HepG2 (cell line): ENCODE results near the gene SHANK3. TPM values are rescaled to one million over a fixed set of nuclear protein-coding genes. Genes with fewer than 3 reads are reported as not detected.

Experiments used
- ATAC-seq: fragments of 200-7000 bp; cut with Tn5 transposase; 3 replicates; pipeline ENCODE4 v1.9.1; 2020; ENCODE audit warnings: mild to moderate bottlenecking, moderate library complexity
- BruUV-seq: library from RNA; stranded (reverse); fragments of 400-500 nt; replicated peaks from 2 replicates; lab custom pipeline; 2021; lab: Mats Ljungman, UMichigan
- CTCF ChIA-PET: fragments of 300-600 bp; formaldehyde crosslinking; extraction: SDS; loops from one replicate; lab custom pipeline; 2021; ENCODE audit warnings: low total read pairs, inconsistent platforms, low intra/inter-chr PET ratio; lab: Yijun Ruan, JAX
- POLR2A ChIA-PET: fragments of 350-600 bp; sonication (Branson Sonifier 250); formaldehyde crosslinking; loops from one replicate; lab custom pipeline; 2020; ENCODE audit warnings: antibody characterized with exemption, inconsistent platforms; lab: Yijun Ruan, JAX
- DNase-seq: peaks from one replicate; pipeline ENCODE4 v3.0.0-alpha.2; 2015; ENCODE audit warnings: low spot score
- FAIRE-seq: peaks from 3 replicates; lab custom pipeline; 2011; peaks lifted over from hg19 to GRCh38; lab: Jason Lieb, UNC
- H2AFZ ChIP-seq: one replicate; pipeline ENCODE4 v1.6.1; 2011; ENCODE audit warnings: low read length, inconsistent platforms
- H3K27ac ChIP-seq: fragments of 300-600 bp; 3 replicates; pipeline ENCODE4 v1.8.0; 2011; ENCODE audit warnings: mixed run types, mild to moderate bottlenecking, mixed read lengths, low read length, inconsistent platforms; ENCODE audit not compliant: insufficient read depth; ENCODE audit errors: extremely low read length
- H3K27me3 ChIP-seq, 2 experiments: fragments of 200-600 bp in 1 of 2; 2 replicates in 1 of 2; 3 replicates in 1 of 2; pipeline versions ENCODE4 v1.6.0 to v1.8.0; 2011; ENCODE audit warnings: low read length in 2 of 2, mild to moderate bottlenecking in 2 of 2, moderate library complexity in 2 of 2, inconsistent platforms in 1 of 2; ENCODE audit not compliant: insufficient read depth in 2 of 2, control insufficient read depth in 1 of 2
- H3K36me3 ChIP-seq, 2 experiments: fragments of 200-600 bp in 1 of 2; replicated peaks in 1 of 2; 2 replicates in 1 of 2; 3 replicates in 1 of 2; pipeline versions ENCODE4 v1.5.1 to v1.8.0; 2011; ENCODE audit warnings: low read length in 2 of 2, inconsistent platforms in 1 of 2; ENCODE audit not compliant: insufficient read depth in 2 of 2, control insufficient read depth in 1 of 2
- H3K4me1 ChIP-seq: 2 replicates; pipeline ENCODE4 v1.5.1; 2012; ENCODE audit warnings: low read length, inconsistent platforms; ENCODE audit not compliant: insufficient read depth
- H3K4me2 ChIP-seq: 2 replicates; pipeline ENCODE4 v1.6.0; 2011; ENCODE audit warnings: low read depth, low read length, inconsistent platforms
- H3K4me3 ChIP-seq, 3 experiments: fragments of 200-600 bp in 1 of 3; sonication (generic), shearing (Covaris generic) in 1 of 3; replicated peaks in 1 of 3; 2 replicates each; pipeline ENCODE4 v1.5.1; 2011 to 2016; ENCODE audit warnings: low read length in 3 of 3, inconsistent platforms in 2 of 3, low read depth in 2 of 3, mild to moderate bottlenecking in 2 of 3, control low read depth in 1 of 3, mixed read lengths in 1 of 3; ENCODE audit not compliant: insufficient read depth in 1 of 3
- H3K79me2 ChIP-seq: one replicate; pipeline ENCODE4 v1.6.1; 2011; ENCODE audit warnings: low read length, inconsistent platforms; ENCODE audit not compliant: insufficient read depth
- H3K9ac ChIP-seq: 2 replicates; pipeline ENCODE4 v1.6.0; 2011; ENCODE audit warnings: mild to moderate bottlenecking, low read depth, low read length, inconsistent platforms; ENCODE audit not compliant: insufficient read depth
- H3K9me3 ChIP-seq: 2 replicates; pipeline ENCODE4 v1.5.1; 2012; ENCODE audit warnings: mild to moderate bottlenecking, low read length
- H4K20me1 ChIP-seq: 2 replicates; pipeline ENCODE4 v1.6.0; 2011; ENCODE audit warnings: inconsistent platforms, mild to moderate bottlenecking, low read length, moderate library complexity; ENCODE audit not compliant: insufficient read depth
- ETV5 ChIP-seq: IDR thresholded peaks from 2 replicates; pipeline ENCODE4 v1.6.1; 2018; ENCODE audit warnings: missing biosample characterization, missing genetic modification reagents, inconsistent platforms, borderline replicate concordance
- GABPA ChIP-seq, 2 experiments: IDR thresholded peaks; 2 replicates each; pipeline ENCODE4 v1.6.1; 2011 to 2016; ENCODE audit warnings: low read depth in 2 of 2, low read length in 1 of 2, missing biosample characterization in 1 of 2, missing genetic modification characterization in 1 of 2
- HNRNPK ChIP-seq: fragments of 200-400 bp; formaldehyde crosslinking; IDR thresholded peaks from 2 replicates; pipeline ENCODE4 v1.6.1; 2018; ENCODE audit warnings: low read length, low read depth, moderate library complexity, mild to moderate bottlenecking; ENCODE audit not compliant: poor library complexity, severe bottlenecking
- JUND ChIP-seq: sonication (generic); formaldehyde crosslinking; IDR thresholded peaks from 2 replicates; pipeline ENCODE4 v1.8.0; 2022; ENCODE audit warnings: mild to moderate bottlenecking, missing genetic modification reagents
- KDM4B ChIP-seq: sonication (generic); formaldehyde crosslinking; IDR thresholded peaks from 2 replicates; pipeline ENCODE4 v1.4.0; 2020; ENCODE audit warnings: missing genetic modification reagents
- LCORL ChIP-seq, 2 experiments: fragments of 450-650 bp in 1 of 2; sonication (generic) in 1 of 2; formaldehyde crosslinking in 1 of 2; IDR thresholded peaks; 2 replicates each; pipeline versions ENCODE4 v1.5.0 to v1.6.1; 2017 to 2020; ENCODE audit warnings: antibody characterized with exemption in 1 of 2, missing genetic modification reagents in 1 of 2
- MBD4 ChIP-seq: IDR thresholded peaks from 2 replicates; pipeline ENCODE4 v1.6.1; 2012; ENCODE audit warnings: low read length, inconsistent platforms, borderline replicate concordance
- MEF2D ChIP-seq: sonication (generic); formaldehyde crosslinking; IDR thresholded peaks from 2 replicates; pipeline ENCODE4 v1.5.1; 2020; ENCODE audit warnings: mild to moderate bottlenecking, missing genetic modification reagents
- PRDM4 ChIP-seq: sonication (generic); formaldehyde crosslinking; IDR thresholded peaks from 2 replicates; pipeline ENCODE4 v1.9.0; 2021; ENCODE audit warnings: missing genetic modification reagents, borderline replicate concordance
- SALL1 ChIP-seq: sonication (generic); formaldehyde crosslinking; IDR thresholded peaks from 2 replicates; pipeline ENCODE4 v1.8.0; 2022; ENCODE audit warnings: mild to moderate bottlenecking, missing genetic modification reagents
- ZFP90 ChIP-seq: sonication (generic); formaldehyde crosslinking; IDR thresholded peaks from 2 replicates; pipeline ENCODE4 v1.8.0; 2022; ENCODE audit warnings: missing genetic modification reagents, mild to moderate bottlenecking, inconsistent platforms, borderline replicate concordance
- ZNF605 ChIP-seq: sonication (generic); formaldehyde crosslinking; IDR thresholded peaks from 2 replicates; pipeline ENCODE4 v1.8.0; 2022; ENCODE audit warnings: mild to moderate bottlenecking, missing genetic modification reagents
- ZSCAN5A ChIP-seq: sonication (generic); formaldehyde crosslinking; IDR thresholded peaks from 2 replicates; pipeline ENCODE4 v1.8.0; 2022; ENCODE audit warnings: mild to moderate bottlenecking, missing genetic modification reagents, borderline replicate concordance
- WGBS: methylation state at CpG from one replicate; pipeline ENCODE4 v1.1.6; 2017; ENCODE audit warnings: low lambda C conversion rate; 5-methylcytosine and 5-hydroxymethylcytosine counted together
- in situ Hi-C: cut with HindIII; loops from 2 replicates; pipeline ENCODE4 v1.10.0; 2017; ENCODE audit warnings: low pct_unique_long_range_greater_than_20kb; ENCODE audit not compliant: extremely low pct_ligation_motif_present
- intact Hi-C: fragments of 100-400 bp; cut with micrococcal nuclease; formaldehyde crosslinking; loops from one replicate; pipeline ENCODE4 v1.10.0; 2022; ENCODE audit not compliant: unreplicated experiment
- polyA plus RNA-seq, 8 experiments: library from polyadenylated mRNA; depleted of rRNA in 3 of 8; stranded (reverse) in 7 of 8; unstranded in 1 of 8; fragments of >200 nt; fragmentation: Illumina TruSeq in 4 of 8; extraction: Trizol in 4 of 8; gene quantifications; 2 replicates each; pipeline versions ENCODE4 v1.2.1 to v1.2.3, GENCODE V29; 2011 to 2016; ENCODE audit warnings: low read depth in 4 of 8, missing spikeins in 1 of 8, mixed read lengths in 1 of 8; ENCODE audit not compliant: insufficient read depth in 1 of 8
- total RNA-seq, 5 experiments: library from RNA; depleted of rRNA; stranded (reverse); fragments of >200 nt; fragmentation: Illumina TruSeq; extraction: Trizol; gene quantifications; 2 replicates each; pipeline ENCODE4 v1.2.3, GENCODE V29; 2016; ENCODE audit warnings: low read depth in 1 of 5
- TF ChIP-seq, protein P1 (sequence below): sonication (generic); formaldehyde crosslinking; IDR thresholded peaks from 2 replicates; pipeline ENCODE4; 2020; ENCODE audit warnings: missing genetic modification reagents, mild to moderate bottlenecking, borderline replicate concordance
- TF ChIP-seq, protein P2 (sequence below): sonication (generic); formaldehyde crosslinking; IDR thresholded peaks from 2 replicates; pipeline ENCODE4 v1.9.0; 2022; ENCODE audit warnings: missing genetic modification reagents, mild to moderate bottlenecking, borderline replicate concordance

The SHANK3 gene
- total and polyA plus RNA-seq, 2 of the 13 experiments (the other 11 are each of a cell fraction or from before 2014, with no cell fraction given) = 2.9 to 4.6 TPM

GRCh38 chr22:50701076-50701419 is 28.4 kb downstream of the SHANK3 start:
- WGBS = 28% methylated on average over 6 of the region's 7 CpGs
- ATAC-seq (peak; percentile 12), FAIRE-seq (peak; percentile 43), DNase-seq (peak; percentile 18)
- Histone ChIP-seq H3K36me3 (peaks cover 11 to 30% of the 10 kb centered on the region in 2 experiments), H3K9ac (peak overlapping the region; percentile 84), H3K9me3 (no peaks in the 10 kb centered on the region), H3K4me3 (peak overlapping the region; percentile 36 to 89 (median 49)), H4K20me1 (no peaks in the 10 kb centered on the region), H3K27me3 (no peaks in the 10 kb centered on the region), H3K27ac (peak overlapping the region; percentile 94), H3K4me1 (peaks cover 48% of the 10 kb centered on the region), H3K79me2 (peaks cover 39% of the 10 kb centered on the region), H3K4me2 (peak overlapping the region; percentile 93), H2AFZ (no peak overlapping the region)
- intact Hi-C loops = no loop called here
- no TSS peak for BruUV-seq
- POLR2A ChIA-PET = interaction anchor here (0.6 to 2.8 kb wide), 3 partner anchors 8 to 176 kb away, joined by 3 to 7 read pairs (median 5); partner anchors contain the start of gene SCO2
- in situ Hi-C loops = no loop called here
- CTCF ChIA-PET = no interaction called here
- TF ChIP-seq LCORL (IDR thresholded peaks at IDR 0.05) (no peak), LCORL (CRISPR knock-in tag; IDR thresholded peaks at IDR 0.05) (no peak), ZSCAN5A (CRISPR knock-in tag) (0 out of 2 replicates have a peak, but pooled peaks have one; percentile 1), KDM4B (no peak), HNRNPK (no peak), MBD4 (no peak), JUND (CRISPR knock-in tag) (no peak), ZNF605 (no peak), PRDM4 (CRISPR knock-in tag) (no peak), SALL1 (CRISPR knock-in tag) (no peak), GABPA (IDR thresholded peaks at IDR 0.05; ENCODE audit: low read depth, low read length) (no peak), GABPA (CRISPR knock-in tag; IDR thresholded peaks at IDR 0.05; ENCODE audit: low read depth) (0 out of 2 replicates have a peak, but pooled peaks have one; percentile 23), ETV5 (CRISPR knock-in tag) (peak; percentile 33; the same call in 1 of the 2 replicates), MEF2D (CRISPR knock-in tag) (0 out of 2 replicates have a peak, but pooled peaks have one; percentile 31), ZFP90 (CRISPR knock-in tag) (no peak)
- TF ChIP-seq, protein P1, sequence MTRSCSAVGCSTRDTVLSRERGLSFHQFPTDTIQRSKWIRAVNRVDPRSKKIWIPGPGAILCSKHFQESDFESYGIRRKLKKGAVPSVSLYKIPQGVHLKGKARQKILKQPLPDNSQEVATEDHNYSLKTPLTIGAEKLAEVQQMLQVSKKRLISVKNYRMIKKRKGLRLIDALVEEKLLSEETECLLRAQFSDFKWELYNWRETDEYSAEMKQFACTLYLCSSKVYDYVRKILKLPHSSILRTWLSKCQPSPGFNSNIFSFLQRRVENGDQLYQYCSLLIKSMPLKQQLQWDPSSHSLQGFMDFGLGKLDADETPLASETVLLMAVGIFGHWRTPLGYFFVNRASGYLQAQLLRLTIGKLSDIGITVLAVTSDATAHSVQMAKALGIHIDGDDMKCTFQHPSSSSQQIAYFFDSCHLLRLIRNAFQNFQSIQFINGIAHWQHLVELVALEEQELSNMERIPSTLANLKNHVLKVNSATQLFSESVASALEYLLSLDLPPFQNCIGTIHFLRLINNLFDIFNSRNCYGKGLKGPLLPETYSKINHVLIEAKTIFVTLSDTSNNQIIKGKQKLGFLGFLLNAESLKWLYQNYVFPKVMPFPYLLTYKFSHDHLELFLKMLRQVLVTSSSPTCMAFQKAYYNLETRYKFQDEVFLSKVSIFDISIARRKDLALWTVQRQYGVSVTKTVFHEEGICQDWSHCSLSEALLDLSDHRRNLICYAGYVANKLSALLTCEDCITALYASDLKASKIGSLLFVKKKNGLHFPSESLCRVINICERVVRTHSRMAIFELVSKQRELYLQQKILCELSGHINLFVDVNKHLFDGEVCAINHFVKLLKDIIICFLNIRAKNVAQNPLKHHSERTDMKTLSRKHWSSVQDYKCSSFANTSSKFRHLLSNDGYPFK = 0 out of 2 replicates have a peak, but pooled peaks have one; percentile 8
- TF ChIP-seq, protein P2, sequence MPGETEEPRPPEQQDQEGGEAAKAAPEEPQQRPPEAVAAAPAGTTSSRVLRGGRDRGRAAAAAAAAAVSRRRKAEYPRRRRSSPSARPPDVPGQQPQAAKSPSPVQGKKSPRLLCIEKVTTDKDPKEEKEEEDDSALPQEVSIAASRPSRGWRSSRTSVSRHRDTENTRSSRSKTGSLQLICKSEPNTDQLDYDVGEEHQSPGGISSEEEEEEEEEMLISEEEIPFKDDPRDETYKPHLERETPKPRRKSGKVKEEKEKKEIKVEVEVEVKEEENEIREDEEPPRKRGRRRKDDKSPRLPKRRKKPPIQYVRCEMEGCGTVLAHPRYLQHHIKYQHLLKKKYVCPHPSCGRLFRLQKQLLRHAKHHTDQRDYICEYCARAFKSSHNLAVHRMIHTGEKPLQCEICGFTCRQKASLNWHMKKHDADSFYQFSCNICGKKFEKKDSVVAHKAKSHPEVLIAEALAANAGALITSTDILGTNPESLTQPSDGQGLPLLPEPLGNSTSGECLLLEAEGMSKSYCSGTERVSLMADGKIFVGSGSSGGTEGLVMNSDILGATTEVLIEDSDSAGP = peak; percentile 11; the same call in 1 of the 2 replicates
